ENCODE data around the gene DMRT1.
A peak's percentile ranks its signal among the peaks of the same experiment; 100 is the strongest.
"Not testable (repeated sequence)": the region's sequence is repeated elsewhere in the genome, so short reads cannot be mapped to it uniquely, and the experiment has no call there.

Gene DMRT1

GRCh38 chr9:860706-861105 is 19.2 kb downstream of the DMRT1 start:
- DNase-seq (ENCODE audit: low read depth): no peak

GRCh38 chr9:861525-861924 is 20.0 kb downstream of the DMRT1 start:
- DNase-seq (ENCODE audit: low read depth): not testable (repeated sequence)

- no peak for DNase-seq (ENCODE audit: low read depth)
These were observed 33.8 kb downstream of the DMRT1 start for GRCh38 chr9:875119-875962.

GRCh38 chr9:876425-876824 is 34.9 kb downstream of the DMRT1 start:
- no peak for DNase-seq (ENCODE audit: low read depth)

- DNase-seq (ENCODE audit: low read depth): no peak
These were observed 36.7 kb downstream of the DMRT1 start for GRCh38 chr9:878239-878638.

GRCh38 chr9:880725-881124 is 39.2 kb downstream of the DMRT1 start:
- DNase-seq (ENCODE audit: low read depth): no peak

GRCh38 chr9:882416-882924 is 41.0 kb downstream of the DMRT1 start:
- DNase-seq (ENCODE audit: low read depth): no peak

- no peak for DNase-seq (ENCODE audit: low read depth)
These were observed 41.5 kb downstream of the DMRT1 start for GRCh38 chr9:883011-883410.

- no peak for DNase-seq (ENCODE audit: low read depth)
These were observed 45.4 kb downstream of the DMRT1 start for GRCh38 chr9:886886-887285.

- DNase-seq (ENCODE audit: low read depth): no peak
These were observed 50.6 kb downstream of the DMRT1 start for GRCh38 chr9:892123-892522.

GRCh38 chr9:893115-893514 is 51.6 kb downstream of the DMRT1 start:
- no peak for DNase-seq (ENCODE audit: low read depth)

- DNase-seq (ENCODE audit: low read depth): peak; percentile 27
These were observed 52.4 kb downstream of the DMRT1 start for GRCh38 chr9:893843-894420.

- DNase-seq (ENCODE audit: low read depth): no peak
These were observed 58.1 kb downstream of the DMRT1 start for GRCh38 chr9:899440-900184.

GRCh38 chr9:903886-904285 is 62.4 kb downstream of the DMRT1 start:
- no peak for DNase-seq (ENCODE audit: low read depth)

GRCh38 chr9:905906-906305 is 64.4 kb downstream of the DMRT1 start:
- no peak for DNase-seq (ENCODE audit: low read depth)

- no peak for DNase-seq (ENCODE audit: low read depth)
These were observed 67.2 kb downstream of the DMRT1 start for GRCh38 chr9:908536-909205.

GRCh38 chr9:911005-911404 is 69.5 kb downstream of the DMRT1 start:
- no peak for DNase-seq (ENCODE audit: low read depth)

- DNase-seq (ENCODE audit: low read depth): no peak
These were observed 71.3 kb downstream of the DMRT1 start for GRCh38 chr9:912776-913175.

- not testable (repeated sequence) for DNase-seq (ENCODE audit: low read depth)
These were observed 72.0 kb downstream of the DMRT1 start for GRCh38 chr9:913526-913925.

GRCh38 chr9:917730-918129 is 76.2 kb downstream of the DMRT1 start:
- no peak for DNase-seq (ENCODE audit: low read depth)

GRCh38 chr9:920927-921326 is 79.4 kb downstream of the DMRT1 start:
- DNase-seq (ENCODE audit: low read depth): no peak

GRCh38 chr9:922171-922570 is 80.7 kb downstream of the DMRT1 start:
- no peak for DNase-seq (ENCODE audit: low read depth)
